Neuronal stem cell (in vitro differentiated cells): Measurements from ENCODE around the gene AVPR1B.

Experiments used
- DNase-seq: peaks from one replicate; pipeline ENCODE4 v3.0.0-alpha.2; 2013; ENCODE audit warnings: low spot score
- H2AFZ ChIP-seq: one replicate; pipeline ENCODE4 v1.6.1; 2013; ENCODE audit warnings: mild to moderate bottlenecking, low read length, inconsistent platforms
- H2AK5ac ChIP-seq: 2 replicates; pipeline ENCODE4 v1.6.1; 2013; ENCODE audit warnings: low read depth, mild to moderate bottlenecking, inconsistent platforms, low read length, moderate library complexity, mixed read lengths
- H2BK120ac ChIP-seq: 2 replicates; pipeline ENCODE4 v1.6.1; 2013; ENCODE audit warnings: low read depth, mild to moderate bottlenecking, inconsistent platforms, low read length, moderate library complexity, mixed read lengths
- H2BK12ac ChIP-seq: one replicate; pipeline ENCODE4 v1.6.1; 2013; ENCODE audit warnings: low read length, inconsistent platforms
- H2BK15ac ChIP-seq: 2 replicates; pipeline ENCODE4 v1.6.1; 2013; ENCODE audit warnings: mild to moderate bottlenecking, low read length, inconsistent platforms, mixed read lengths
- H2BK5ac ChIP-seq: one replicate; pipeline ENCODE4 v1.6.1; 2013; ENCODE audit warnings: inconsistent platforms, mild to moderate bottlenecking, low read length, moderate library complexity
- H3K14ac ChIP-seq: one replicate; pipeline ENCODE4 v1.6.1; 2013; ENCODE audit warnings: low read length, inconsistent platforms
- H3K18ac ChIP-seq: 2 replicates; pipeline ENCODE4 v1.6.1; 2013; ENCODE audit warnings: low read length, inconsistent platforms
- H3K23ac ChIP-seq: 2 replicates; pipeline ENCODE4 v1.6.1; 2013; ENCODE audit warnings: low read depth, mild to moderate bottlenecking, mixed read lengths, low read length, inconsistent platforms; ENCODE audit not compliant: poor library complexity
- H3K27ac ChIP-seq: replicated peaks from 3 replicates; pipeline ENCODE4 v1.5.1; 2013; ENCODE audit warnings: low read length, inconsistent platforms
- H3K27me3 ChIP-seq, 3 experiments: 2 replicates each; pipeline ENCODE4 v1.6.1; 2013; ENCODE audit warnings: low read length in 3 of 3, mild to moderate bottlenecking in 2 of 3, inconsistent platforms in 1 of 3, low read depth in 1 of 3, mixed read lengths in 1 of 3, moderate library complexity in 1 of 3; ENCODE audit not compliant: control insufficient read depth in 3 of 3, insufficient read depth in 3 of 3
- H3K36me3 ChIP-seq, 2 donors: replicated peaks in 1 of 2; 2 replicates each; pipeline ENCODE4 v1.6.1; 2013; ENCODE audit warnings: low read length in 2 of 2; ENCODE audit not compliant: control insufficient read depth in 2 of 2, insufficient read depth in 2 of 2
- H3K4ac ChIP-seq: 2 replicates; pipeline ENCODE4 v1.6.1; 2013; ENCODE audit warnings: inconsistent platforms, mild to moderate bottlenecking, low read length, moderate library complexity
- H3K4me1 ChIP-seq, 2 donors: 1 replicate in 1 of 2; 2 replicates in 1 of 2; pipeline ENCODE4 v1.6.1; 2013; ENCODE audit warnings: low read length in 2 of 2, low read depth in 1 of 2; ENCODE audit not compliant: control insufficient read depth in 2 of 2, insufficient read depth in 1 of 2
- H3K4me2 ChIP-seq: one replicate; pipeline ENCODE4 v1.6.1; 2013; ENCODE audit warnings: mild to moderate bottlenecking, low read length, inconsistent platforms; ENCODE audit not compliant: insufficient read depth, poor library complexity, severe bottlenecking
- H3K4me3 ChIP-seq, 2 donors: 2 replicates each; pipeline ENCODE4 v1.5.1; 2013; ENCODE audit warnings: low read length in 2 of 2, mild to moderate bottlenecking in 2 of 2, inconsistent platforms in 1 of 2, moderate library complexity in 1 of 2
- H3K79me1 ChIP-seq: one replicate; pipeline ENCODE4 v1.6.1; 2013; ENCODE audit warnings: low read depth, mild to moderate bottlenecking, inconsistent platforms, low read length, moderate library complexity
- H3K9ac ChIP-seq: one replicate; pipeline ENCODE4 v1.6.1; 2013; ENCODE audit warnings: mild to moderate bottlenecking, low read depth, low read length, inconsistent platforms; ENCODE audit not compliant: poor library complexity
- H3K9me3 ChIP-seq, 2 donors: replicated peaks in 1 of 2; 2 replicates each; pipeline versions ENCODE3 to v1.6.1; 2013; ENCODE audit warnings: low read length in 2 of 2, mild to moderate bottlenecking in 2 of 2, inconsistent platforms in 1 of 2, low read depth in 1 of 2, mixed read lengths in 1 of 2, moderate library complexity in 1 of 2; ENCODE audit not compliant: control insufficient read depth in 2 of 2, insufficient read depth in 1 of 2
- H4K8ac ChIP-seq: one replicate; pipeline ENCODE4 v1.6.1; 2013; ENCODE audit warnings: low read depth, mild to moderate bottlenecking, inconsistent platforms, low read length, moderate library complexity
- H4K91ac ChIP-seq: one replicate; pipeline ENCODE4 v1.6.1; 2013; ENCODE audit warnings: low read length, low read depth, mild to moderate bottlenecking, inconsistent platforms; ENCODE audit not compliant: poor library complexity
- WGBS, 2 donors: extraction: QIAGEN DNeasy Blood & Tissue Kit; methylation state at CpG; one replicate each; pipeline ENCODE4 v1.1.7; 2013; ENCODE audit warnings: missing lambda C conversion rate in 2 of 2, mixed read lengths in 1 of 2; ENCODE audit not compliant: insufficient read length in 2 of 2, insufficient replicate concordance in 1 of 2; ENCODE audit errors: extremely low coverage in 2 of 2; 5-methylcytosine and 5-hydroxymethylcytosine counted together

Gene AVPR1B

GRCh38 chr1:206127336-206127735 is 10.1 kb upstream of the AVPR1B start:
- no CpG with 5 or more reads among the region's 9 CpGs for WGBS, 2 donors
- Histone ChIP-seq H3K4me1 (no peaks in the 10 kb centered on the region), H4K91ac (no peak overlapping the region), H3K27ac (no peak overlapping the region), H2AFZ (no peak overlapping the region), H3K18ac (no peak overlapping the region), H3K4me2 (no peak overlapping the region), H3K27me3 (peaks cover 0 to 39% (median 0%) of the 10 kb centered on the region in 3 experiments), H3K79me1 (no peaks in the 10 kb centered on the region), H2BK120ac (no peak overlapping the region), H2BK15ac (no peak overlapping the region), H2BK12ac (no peak overlapping the region), H3K9me3 (peaks cover 0 to 2% of the 10 kb centered on the region in 2 donors), H3K4ac (no peak overlapping the region), H4K8ac (no peak overlapping the region), H2BK5ac (no peak overlapping the region), H3K9ac (no peak overlapping the region), H3K23ac (no peak overlapping the region), H2AK5ac (no peak overlapping the region), H3K4me3 (no peak overlapping the region), H3K14ac (no peak overlapping the region), H3K36me3 (no peaks in the 10 kb centered on the region)
- no peak for DNase-seq

- no peak overlapping the region for H3K23ac ChIP-seq
- H2AFZ ChIP-seq = no peak overlapping the region
- no peak overlapping the region for H4K8ac ChIP-seq
- H3K9ac ChIP-seq = no peak overlapping the region
- no peak overlapping the region for H3K27ac ChIP-seq
- H3K4me2 ChIP-seq = no peak overlapping the region
- no peak overlapping the region for H3K14ac ChIP-seq
- H4K91ac ChIP-seq = no peak overlapping the region
- H3K4ac ChIP-seq = no peak overlapping the region
- no peak overlapping the region for H2AK5ac ChIP-seq
- no peak overlapping the region for H2BK5ac ChIP-seq
- H3K36me3 ChIP-seq = no peaks in the 10 kb centered on the region
- H2BK120ac ChIP-seq = no peak overlapping the region
- DNase-seq = no peak
- H3K4me3 ChIP-seq = no peak overlapping the region
- H3K79me1 ChIP-seq = no peaks in the 10 kb centered on the region
- peaks cover 0 to 31% (median 0%) of the 10 kb centered on the region in 3 experiments for H3K27me3 ChIP-seq
- no peak overlapping the region for H2BK15ac ChIP-seq
- no peak overlapping the region for H3K18ac ChIP-seq
- H3K9me3 ChIP-seq = peaks cover 2 to 5% of the 10 kb centered on the region in 2 donors
- no peak overlapping the region for H2BK12ac ChIP-seq
- H3K4me1 ChIP-seq = no peaks in the 10 kb centered on the region
- WGBS, 2 donors = no CpG with 5 or more reads among the region's 1 CpG
Observed at GRCh38 chr1:206125346-206125745, 8.2 kb upstream of the AVPR1B start.

GRCh38 chr1:206122686-206123085 is 5.5 kb upstream of the AVPR1B start:
- Histone ChIP-seq H3K18ac (no peak overlapping the region), H3K4me1 (peaks cover 0 to 3% of the 10 kb centered on the region in 2 donors), H2BK15ac (no peak overlapping the region), H3K4ac (no peak overlapping the region), H3K9ac (no peak overlapping the region), H2AK5ac (no peak overlapping the region), H2BK120ac (no peak overlapping the region), H3K79me1 (no peaks in the 10 kb centered on the region), H4K91ac (no peak overlapping the region), H3K14ac (no peak overlapping the region), H3K23ac (no peak overlapping the region), H3K4me3 (no peak overlapping the region), H2AFZ (no peak overlapping the region), H3K27ac (no peak overlapping the region), H2BK5ac (no peak overlapping the region), H2BK12ac (no peak overlapping the region), H3K4me2 (no peak overlapping the region), H3K36me3 (no peaks in the 10 kb centered on the region), H3K9me3 (peaks cover 2 to 8% of the 10 kb centered on the region in 2 donors), H3K27me3 (peaks cover 4 to 27% (median 8%) of the 10 kb centered on the region in 3 experiments), H4K8ac (no peak overlapping the region)
- no peak for DNase-seq

- DNase-seq = no peak
- Histone ChIP-seq H3K27me3 (peaks cover 4 to 35% (median 23%) of the 10 kb centered on the region in 3 experiments), H2AK5ac (no peak overlapping the region), H3K23ac (no peak overlapping the region), H3K9me3 (peaks cover 0 to 8% of the 10 kb centered on the region in 2 donors), H3K79me1 (no peaks in the 10 kb centered on the region), H3K4me1 (peaks cover 0 to 3% of the 10 kb centered on the region in 2 donors), H3K4me3 (no peak overlapping the region), H2BK15ac (no peak overlapping the region), H2BK5ac (no peak overlapping the region), H3K4me2 (no peak overlapping the region), H3K4ac (no peak overlapping the region), H2BK12ac (no peak overlapping the region), H3K9ac (no peak overlapping the region), H4K91ac (no peak overlapping the region), H4K8ac (no peak overlapping the region), H3K18ac (no peak overlapping the region), H2BK120ac (no peak overlapping the region), H2AFZ (no peak overlapping the region), H3K27ac (no peak overlapping the region), H3K36me3 (no peaks in the 10 kb centered on the region), H3K14ac (no peak overlapping the region)
- no CpG with 5 or more reads among the region's 1 CpG for WGBS, 2 donors
Observed at GRCh38 chr1:206121269-206121668, 4.1 kb upstream of the AVPR1B start.
